B cell (primary cell): ENCODE results near the gene TRMU. TPM values are rescaled to one million over a fixed set of nuclear protein-coding genes. Genes with fewer than 3 reads are reported as not detected.

Source experiments
- ATAC-seq: fragments of 200-7000 bp; cut with Tn5 transposase; one replicate; pipeline ENCODE4 v1.10.0; 2021; ENCODE audit warnings: low read depth, mild to moderate bottlenecking, moderate number of reproducible peaks, moderate library complexity
- CTCF ChIA-PET: fragments of 350-600 bp; sonication (Branson Sonifier 250); formaldehyde crosslinking; loops from one replicate; lab custom pipeline; 2021; ENCODE audit warnings: antibody characterized with exemption, inconsistent platforms; lab: Charles Lee
- POLR2A ChIA-PET: fragments of 350-600 bp; sonication (Branson Sonifier 250); formaldehyde crosslinking; loops from one replicate; lab custom pipeline; 2021; ENCODE audit warnings: antibody characterized with exemption; lab: Charles Lee
- DNase-seq: peaks from one replicate; pipeline ENCODE4 v3.0.0; 2013
- H2AFZ ChIP-seq: 2 replicates; pipeline ENCODE4 v1.6.1; 2012; ENCODE audit warnings: mild to moderate bottlenecking, low read depth, low read length; ENCODE audit not compliant: insufficient read depth, poor library complexity, severe bottlenecking
- H3K27ac ChIP-seq, 2 donors: 1 replicate in 1 of 2; 2 replicates in 1 of 2; pipeline ENCODE4 v1.5.1; 2012 to 2013; ENCODE audit warnings: low read length in 2 of 2, mild to moderate bottlenecking in 2 of 2, moderate library complexity in 1 of 2
- H3K27me3 ChIP-seq, 4 experiments: fragments of 200-600 bp in 1 of 4; sonication (generic) in 1 of 4; replicated peaks in 1 of 4; 1 replicate in 2 of 4; 2 replicates in 2 of 4; pipeline versions ENCODE4 v1.6.1 to v1.7.0; 2013 to 2016; ENCODE audit warnings: low read length in 3 of 4, mild to moderate bottlenecking in 2 of 4, mixed read lengths in 1 of 4, moderate library complexity in 1 of 4; ENCODE audit not compliant: insufficient read depth in 4 of 4, control insufficient read depth in 3 of 4; ENCODE audit errors: control extremely low read depth in 1 of 4
- H3K36me3 ChIP-seq, 2 experiments: replicated peaks in 1 of 2; 1 replicate in 1 of 2; 2 replicates in 1 of 2; pipeline versions ENCODE4 v1.6.1 to v1.7.1; 2013; ENCODE audit warnings: low read length in 1 of 2; ENCODE audit not compliant: insufficient read depth in 2 of 2, control insufficient read depth in 1 of 2; ENCODE audit errors: control extremely low read depth in 1 of 2, extremely low read depth in 1 of 2
- H3K4me1 ChIP-seq, 2 donors: fragments of 200-600 bp in 1 of 2; sonication (generic) in 1 of 2; 1 replicate in 1 of 2; 2 replicates in 1 of 2; pipeline versions ENCODE4 v1.5.1 to v1.6.1; 2013 to 2017; ENCODE audit warnings: low read length in 2 of 2; ENCODE audit not compliant: control insufficient read depth in 2 of 2, insufficient read depth in 2 of 2
- H3K4me2 ChIP-seq: replicated peaks from 2 replicates; pipeline ENCODE3; 2012; ENCODE audit warnings: mild to moderate bottlenecking, low read depth, low read length; ENCODE audit not compliant: poor library complexity, severe bottlenecking
- H3K4me3 ChIP-seq, 5 experiments: fragments of 200-600 bp in 1 of 5; sonication (generic) in 1 of 5; 1 replicate in 3 of 5; 2 replicates in 2 of 5; pipeline versions ENCODE4 v1.5.1 to v1.7.0; 2011 to 2016; ENCODE audit warnings: low read length in 4 of 5, mild to moderate bottlenecking in 4 of 5, low read depth in 2 of 5, control low read depth in 1 of 5, moderate library complexity in 1 of 5; ENCODE audit not compliant: insufficient read depth in 1 of 5; ENCODE audit errors: control extremely low read depth in 1 of 5, extremely low read depth in 1 of 5
- H3K79me2 ChIP-seq: fragments of 200-600 bp; sonication (generic); one replicate; pipeline ENCODE4 v1.6.0; 2016; ENCODE audit warnings: low read length; ENCODE audit not compliant: control insufficient read depth, insufficient read depth
- H3K9ac ChIP-seq: fragments of 200-600 bp; sonication (generic); 2 replicates; pipeline ENCODE4 v1.6.1; 2017; ENCODE audit warnings: mild to moderate bottlenecking, low read length, moderate library complexity
- H3K9me3 ChIP-seq, 3 donors: one replicate each; pipeline versions ENCODE4 v1.6.1 to v1.7.1; 2013; ENCODE audit warnings: low read length in 2 of 3; ENCODE audit not compliant: control insufficient read depth in 2 of 3, insufficient read depth in 1 of 3; ENCODE audit errors: control extremely low read depth in 1 of 3
- H4K20me1 ChIP-seq: 2 replicates; pipeline ENCODE4 v1.6.0; 2012; ENCODE audit warnings: mild to moderate bottlenecking, low read length; ENCODE audit not compliant: insufficient read depth, control insufficient read depth, poor library complexity, severe bottlenecking
- H3K27ac Mint-ChIP-seq: one replicate; pipeline ENCODE4 v1.8.0; 2021; ENCODE audit warnings: mixed read lengths
- H3K27me3 Mint-ChIP-seq: one replicate; pipeline ENCODE4 v1.8.0; 2021; ENCODE audit warnings: mixed read lengths
- H3K4me1 Mint-ChIP-seq: one replicate; pipeline ENCODE4 v1.8.0; 2021; ENCODE audit warnings: mixed read lengths
- H3K4me3 Mint-ChIP-seq: one replicate; pipeline ENCODE4 v1.8.0; 2021; ENCODE audit warnings: mixed read lengths
- H3K9me3 Mint-ChIP-seq: one replicate; pipeline ENCODE4 v1.8.0; 2022; ENCODE audit warnings: mixed read lengths; ENCODE audit not compliant: insufficient read depth
- CTCF ChIP-seq: fragments of 200-600 bp; IDR thresholded peaks from one replicate; pipeline ENCODE4 v1.8.0; 2022; ENCODE audit warnings: antibody characterized with exemption, mild to moderate bottlenecking
- EZH2 ChIP-seq: IDR thresholded peaks from 2 replicates; pipeline ENCODE4 v1.6.1; 2012; ENCODE audit warnings: borderline replicate concordance, low read depth, mild to moderate bottlenecking, moderate library complexity, low read length; ENCODE audit not compliant: insufficient read depth, poor library complexity, severe bottlenecking
- WGBS: methylation state at CpG from one replicate; pipeline ENCODE4 v1.1.5; 2013; ENCODE audit warnings: missing lambda C conversion rate; ENCODE audit not compliant: insufficient coverage; 5-methylcytosine and 5-hydroxymethylcytosine counted together
- intact Hi-C: fragments of 100-400 bp; cut with micrococcal nuclease; formaldehyde crosslinking; loops from one replicate; pipeline ENCODE4 v1.10.0; 2022
- polyA plus RNA-seq: library from polyadenylated mRNA; depleted of rRNA; stranded (reverse); fragments of >200 nt; gene quantifications from 2 replicates; pipeline ENCODE4 v1.2.3, GENCODE V29; 2012
- total RNA-seq, 2 donors: library from RNA; stranded (reverse); fragments of 120-200 nt in 1 of 2; gene quantifications; 1 replicate in 1 of 2; 2 replicates in 1 of 2; pipeline versions ENCODE4 v1.2.3 to v1.2.4, GENCODE V29; 2013 to 2022

Gene TRMU
- total and polyA plus RNA-seq, 2 donors (not counting 1 experiment from before 2014, with no cell fraction given) = 51.0 to 76.9 TPM

- ATAC-seq (no peak), DNase-seq (no peak)
- H3K27ac Mint-ChIP-seq = no peak overlapping the region
- H2AFZ ChIP-seq = no peak overlapping the region
- H3K36me3 ChIP-seq = peaks cover 5 to 94% of the 10 kb centered on the region in 2 experiments
- no peaks in the 10 kb centered on the region for H3K27me3 ChIP-seq
- 97% methylated on average over 6 of the region's 10 CpGs for WGBS
- peaks cover 0 to 30% of the 10 kb centered on the region in 2 donors for H3K4me1 ChIP-seq
- H3K27ac ChIP-seq = no peak overlapping the region
- no peak for TF ChIP-seq CTCF
- no peak for TF ChIP-seq EZH2
- no peaks in the 10 kb centered on the region for H3K27me3 Mint-ChIP-seq
- no peak overlapping the region for H3K4me2 ChIP-seq
- H3K79me2 ChIP-seq = peaks cover 9% of the 10 kb centered on the region
- H3K4me3 Mint-ChIP-seq = no peak overlapping the region
- peaks cover 13% of the 10 kb centered on the region for H3K4me1 Mint-ChIP-seq
- H3K9me3 ChIP-seq = no peaks in the 10 kb centered on the region
- H3K4me3 ChIP-seq = no peak overlapping the region
- intact Hi-C loops = loop anchor here (10.0 kb wide), 1 partner anchor 333 kb away; no protein-coding TSS in a partner anchor
- H3K9me3 Mint-ChIP-seq = no peaks in the 10 kb centered on the region
- no peak overlapping the region for H3K9ac ChIP-seq
- POLR2A ChIA-PET = no interaction called here
- CTCF ChIA-PET = interaction anchor here (1.4 to 7.6 kb wide), 2 partner anchors 13 to 190 kb away, joined by 3 to 56 read pairs; no protein-coding TSS in a partner anchor
- H4K20me1 ChIP-seq = peaks cover 62% of the 10 kb centered on the region
Measured at GRCh38 chr22:46352276-46352675, 16.8 kb downstream of the TRMU start.

- CTCF ChIA-PET = interaction anchor here (0.6 to 7.6 kb wide), 3 partner anchors 12 to 189 kb away, joined by 3 to 56 read pairs (median 3); no protein-coding TSS in a partner anchor
- no peaks in the 10 kb centered on the region for H3K27me3 Mint-ChIP-seq
- Histone ChIP-seq H3K4me1 (peaks cover 0 to 30% of the 10 kb centered on the region in 2 donors), H4K20me1 (peaks cover 62% of the 10 kb centered on the region), H3K79me2 (peaks cover 9% of the 10 kb centered on the region), H3K9me3 (no peaks in the 10 kb centered on the region), H3K27me3 (no peaks in the 10 kb centered on the region), H3K36me3 (peaks cover 5 to 92% of the 10 kb centered on the region in 2 experiments), H2AFZ (no peak overlapping the region), H3K4me3 (no peak overlapping the region), H3K4me2 (no peak overlapping the region), H3K27ac (no peak overlapping the region), H3K9ac (no peak overlapping the region)
- H3K9me3 Mint-ChIP-seq = no peaks in the 10 kb centered on the region
- no peak overlapping the region for H3K4me3 Mint-ChIP-seq
- WGBS = 88% methylated on average over 20 of the region's 20 CpGs
- DNase-seq = no peak
- TF ChIP-seq CTCF (no peak), EZH2 (no peak)
- H3K4me1 Mint-ChIP-seq = peaks cover 13% of the 10 kb centered on the region
- POLR2A ChIA-PET = no interaction called here
- intact Hi-C loops = loop anchor here (10.0 kb wide), 1 partner anchor 332 kb away; no protein-coding TSS in a partner anchor
- peak overlapping the region; percentile 20 for H3K27ac Mint-ChIP-seq
- peak; percentile 81 for ATAC-seq
Measured at GRCh38 chr22:46352691-46353386, 17.3 kb downstream of the TRMU start.
